MCF 10A (cell line): ENCODE results near the gene SFTPA1. TPM values are rescaled to one million over a fixed set of nuclear protein-coding genes. Genes with fewer than 3 reads are reported as not detected.

Experiments used
- total RNA-seq: library from RNA; stranded (reverse); gene quantifications from 2 replicates; pipeline ENCODE4 v1.2.3, GENCODE V29; 2022

SFTPA1 gene
- total RNA-seq, 1 experiment from 2014 or later: not detected

Other genes starting within 250 kb of the SFTPA1 start
- 2.8 and 3.1 TPM in 2 replicates for gene ZCCHC24, start 165.3 kb upstream of the SFTPA1 start, total RNA-seq
- gene EIF5AL1, start 98.4 kb upstream of the SFTPA1 start, total RNA-seq: 0.42 and 0.54 TPM in 2 replicates
- not detected in 2 replicates for gene SFTPA2, start 50.5 kb upstream of the SFTPA1 start, total RNA-seq
- gene NUTM2B, start 92.3 kb downstream of the SFTPA1 start, total RNA-seq: 0.49 and 0.88 TPM in 2 replicates
- 0.12 and 0.37 TPM in 2 replicates for gene NUTM2E, start 215.8 kb downstream of the SFTPA1 start, total RNA-seq